NK-92 treated with Interleukin-12 subunit alpha and Interleukin-12 subunit beta, amount 100 ng/mL, for 24 hours (cell line): ENCODE measurements around the gene ADPRHL1.
"Not testable (repeated sequence)": the region's sequence is repeated elsewhere in the genome, so short reads cannot be mapped to it uniquely, and the experiment has no call there.

Experiments used
- DNase-seq: peaks from one replicate; lab custom pipeline; 2025; lab: John Stamatoyannopoulos, UW

The ADPRHL1 gene

GRCh38 chr13:113371061-113371460 is 82.2 kb downstream of the ADPRHL1 start:
- no peak for DNase-seq

GRCh38 chr13:113369881-113370280 is 83.4 kb downstream of the ADPRHL1 start:
- no peak for DNase-seq

- no peak for DNase-seq
Measured at GRCh38 chr13:113369189-113369588, 84.1 kb downstream of the ADPRHL1 start.

- DNase-seq = not testable (repeated sequence)
Measured at GRCh38 chr13:113368353-113368752, 84.9 kb downstream of the ADPRHL1 start.

- no peak for DNase-seq
Measured at GRCh38 chr13:113367771-113368170, 85.5 kb downstream of the ADPRHL1 start.

DNA sequence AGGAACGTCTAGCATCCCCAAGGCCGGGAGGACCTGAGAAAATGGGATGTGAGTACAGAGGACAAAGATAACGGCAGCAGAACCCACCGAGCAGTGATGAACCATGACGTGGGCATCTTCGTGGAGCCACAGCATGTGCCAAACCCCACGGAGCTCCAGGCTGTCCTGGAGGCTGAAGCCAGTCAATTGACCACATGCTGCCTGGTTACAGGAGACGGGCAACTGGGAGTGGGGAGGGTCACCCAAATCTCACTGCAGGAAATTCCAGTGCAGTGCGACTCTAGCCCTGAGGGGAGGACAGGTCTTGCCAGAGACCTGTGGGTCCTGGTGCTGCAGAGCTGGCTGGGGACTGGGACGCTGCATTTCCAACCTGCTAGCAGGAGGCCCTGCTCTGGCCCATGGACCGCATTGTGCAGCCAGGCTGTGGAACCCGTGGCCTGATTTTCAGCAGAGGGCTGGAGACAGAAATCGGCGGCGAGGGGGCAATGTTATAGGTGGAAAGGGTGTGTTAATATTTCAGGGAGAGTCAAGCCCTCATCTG is 86.2 kb downstream of the ADPRHL1 start:
- no peak for DNase-seq

DNA sequence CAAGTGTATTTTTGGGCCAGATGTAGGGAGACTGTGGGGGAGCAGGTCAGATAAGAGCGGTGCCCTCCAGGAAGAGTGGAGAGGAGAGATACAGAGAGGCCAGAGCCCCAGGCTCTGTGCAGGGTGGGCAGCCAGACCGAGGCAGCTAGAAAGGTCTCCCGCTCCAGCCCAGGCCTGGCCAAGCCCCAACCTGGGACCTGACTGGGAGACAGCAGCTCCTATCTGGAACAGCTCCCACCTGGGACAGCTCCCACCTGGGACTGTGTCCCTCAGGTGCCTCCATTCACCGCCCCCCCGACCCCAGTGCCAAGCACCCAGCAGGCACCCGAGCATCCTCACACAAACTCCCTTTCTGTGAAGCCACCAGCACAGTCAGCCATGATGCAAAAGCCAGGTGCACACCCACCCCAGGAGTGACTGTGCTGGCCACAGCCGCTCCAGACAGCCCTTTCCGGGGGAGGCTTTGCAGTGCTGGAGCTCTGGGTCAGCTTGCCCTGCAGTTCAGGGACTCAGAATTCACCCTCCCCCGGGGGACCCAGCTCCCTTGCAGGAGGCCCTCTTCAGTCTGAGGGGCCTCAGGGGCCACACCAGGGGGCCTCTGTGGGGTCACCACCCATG is 87.2 kb downstream of the ADPRHL1 start:
- no peak for DNase-seq

DNA sequence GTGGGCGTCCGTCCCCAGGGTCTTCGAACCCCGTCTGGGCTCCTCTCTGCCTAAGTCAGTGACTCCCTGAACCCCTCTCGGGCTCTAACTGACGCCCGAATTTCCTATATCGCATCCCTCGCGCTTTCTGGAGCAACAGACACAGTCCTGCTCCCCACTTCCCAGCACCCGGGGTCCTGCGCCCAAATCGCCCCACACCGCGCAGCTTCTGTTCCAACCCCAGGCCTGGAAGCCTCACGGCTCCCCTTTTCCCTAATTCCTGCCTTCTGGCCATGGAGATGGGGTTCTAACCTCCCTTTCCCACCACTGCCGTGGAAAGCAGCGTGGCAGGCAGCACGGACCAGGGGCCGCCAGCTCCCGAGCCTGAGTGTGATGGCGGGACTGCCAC is 87.7 kb downstream of the ADPRHL1 start:
- DNase-seq = no peak

DNA sequence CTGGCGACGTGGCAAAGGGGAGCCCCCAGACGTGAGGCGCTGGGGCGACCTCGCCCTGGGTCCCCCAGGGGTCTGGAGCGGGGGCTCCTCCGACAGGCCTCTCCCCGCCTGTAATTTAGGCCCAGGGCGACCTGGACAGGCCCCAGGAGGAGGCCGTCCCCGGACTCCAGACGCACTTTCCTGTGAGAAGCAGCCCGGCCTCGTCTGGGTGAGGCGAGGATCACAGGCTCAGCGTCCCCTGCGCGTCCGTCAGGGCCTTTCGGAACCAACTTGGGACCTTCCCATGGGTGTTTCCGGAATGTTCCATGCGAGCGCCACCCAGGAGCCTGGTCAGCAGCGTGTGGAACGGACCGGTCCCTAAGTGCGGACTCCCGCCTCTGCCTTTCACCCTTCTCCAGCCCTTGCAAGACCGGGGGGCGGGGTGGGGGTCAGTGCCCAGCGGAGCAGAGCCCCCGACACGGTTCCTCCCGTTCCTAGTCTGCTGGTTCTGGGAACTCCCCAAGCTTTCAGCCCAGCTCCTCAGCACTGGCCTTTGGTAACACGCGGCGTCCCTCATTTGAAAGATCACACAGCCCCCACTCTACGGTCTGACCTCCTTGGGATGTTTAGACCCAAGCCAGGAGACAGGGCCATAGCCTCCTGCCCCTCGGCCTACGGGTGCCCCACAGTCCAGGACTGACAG is 88.2 kb downstream of the ADPRHL1 start:
- no peak for DNase-seq

- DNase-seq = no peak
Measured at GRCh38 chr13:113364311-113364889, 88.9 kb downstream of the ADPRHL1 start.

DNA sequence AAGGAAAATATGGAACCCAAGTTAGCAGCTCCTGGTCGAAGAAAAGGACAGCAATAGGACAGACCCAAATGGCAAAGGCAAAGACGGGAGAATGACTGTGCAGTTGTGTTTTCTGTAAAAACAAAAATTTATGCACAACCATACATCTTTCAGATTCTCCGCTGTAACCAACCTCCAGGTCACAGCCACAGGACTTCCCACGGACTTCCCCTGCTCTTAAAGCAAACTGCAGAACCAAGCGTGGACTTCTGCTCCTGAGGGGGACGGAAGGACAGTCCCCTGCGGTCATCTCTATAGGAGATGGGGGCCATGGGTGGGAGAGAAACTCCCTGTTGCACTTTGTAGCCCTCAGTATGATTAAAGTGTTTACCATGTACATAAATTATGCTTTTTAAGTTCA is 91.9 kb downstream of the ADPRHL1 start:
- no peak for DNase-seq

DNA sequence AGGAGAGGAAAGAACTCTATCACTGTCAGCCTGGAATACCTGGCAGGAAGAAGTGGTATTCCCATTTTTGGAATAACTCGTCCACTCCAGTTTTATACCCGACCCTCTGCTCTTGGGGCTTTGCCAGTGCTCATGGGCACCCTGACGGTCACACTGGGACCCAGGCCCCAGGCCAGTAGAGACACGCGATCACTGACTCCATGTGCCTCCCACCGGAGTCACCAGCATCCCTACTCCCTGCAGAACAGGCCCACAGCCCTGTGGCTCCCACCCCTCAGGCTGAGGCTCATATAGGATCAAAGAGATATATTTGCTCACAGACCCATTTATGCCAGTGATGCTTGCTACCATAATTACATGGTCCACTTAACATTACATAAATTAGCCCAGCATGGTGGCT is 92.8 kb downstream of the ADPRHL1 start:
- no peak for DNase-seq

DNA sequence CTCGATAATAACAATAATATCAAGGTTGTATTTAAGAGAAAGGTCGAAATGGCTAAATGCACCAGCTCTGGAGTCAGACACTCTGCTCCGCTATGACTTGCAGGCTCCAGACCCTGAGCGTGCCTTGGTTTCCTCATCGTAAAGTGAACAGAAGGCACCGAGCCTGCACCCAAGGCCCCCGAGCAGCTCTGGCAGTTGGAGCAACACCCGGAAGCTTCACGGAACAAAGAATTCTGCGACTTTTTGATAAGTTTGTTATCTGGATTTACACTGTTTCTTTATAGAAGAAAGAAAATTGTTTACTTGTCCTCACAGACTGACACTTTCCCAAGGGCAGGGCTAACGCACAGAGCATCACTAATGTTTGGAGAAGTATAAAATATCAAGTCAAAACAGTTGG is 93.7 kb downstream of the ADPRHL1 start:
- DNase-seq = no peak

DNA sequence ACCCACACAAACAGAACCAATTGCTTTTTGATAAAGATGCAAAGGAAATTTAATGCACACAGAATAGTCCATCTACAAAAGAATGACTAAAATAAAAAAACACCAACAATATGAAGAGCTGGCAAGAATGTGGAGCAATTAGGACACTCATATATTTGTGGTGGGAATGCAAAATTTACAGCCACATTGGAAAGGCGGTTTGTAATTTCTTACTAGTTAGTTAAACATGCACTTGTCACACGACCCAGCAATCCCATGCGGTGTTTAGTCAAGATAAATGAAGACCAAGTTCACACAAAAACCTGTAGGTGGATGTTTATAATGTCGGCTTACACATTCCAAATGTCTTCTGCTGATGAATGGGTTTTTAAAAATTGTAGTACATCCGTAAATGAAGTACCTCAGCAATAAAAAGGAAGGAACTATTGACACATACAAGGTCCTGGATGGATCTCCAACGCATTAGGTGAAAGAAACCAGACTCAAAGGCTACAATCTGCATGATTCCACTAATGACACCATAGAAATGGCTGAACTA is 94.6 kb downstream of the ADPRHL1 start:
- no peak for DNase-seq

GRCh38 chr13:113357529-113357928 is 95.8 kb downstream of the ADPRHL1 start:
- no peak for DNase-seq

DNA sequence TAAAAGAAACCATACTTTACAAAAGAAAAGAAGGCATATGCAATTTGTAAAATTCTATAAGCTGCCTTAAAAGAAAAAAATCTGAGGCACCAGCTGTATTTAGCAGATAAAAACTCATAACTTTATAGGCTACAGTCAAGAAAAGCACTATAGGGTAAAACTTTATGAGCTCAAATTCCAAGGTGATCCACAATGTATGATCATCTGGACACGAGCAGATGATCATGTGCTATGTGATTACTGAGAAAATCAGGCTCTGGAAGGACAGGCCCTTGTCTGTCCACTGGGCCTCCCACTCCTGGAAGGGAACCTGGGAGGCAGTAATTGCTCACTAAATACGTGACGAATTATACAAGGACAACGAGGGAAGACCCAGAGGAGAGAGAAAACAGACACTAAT is 96.7 kb downstream of the ADPRHL1 start:
- no peak for DNase-seq

DNA sequence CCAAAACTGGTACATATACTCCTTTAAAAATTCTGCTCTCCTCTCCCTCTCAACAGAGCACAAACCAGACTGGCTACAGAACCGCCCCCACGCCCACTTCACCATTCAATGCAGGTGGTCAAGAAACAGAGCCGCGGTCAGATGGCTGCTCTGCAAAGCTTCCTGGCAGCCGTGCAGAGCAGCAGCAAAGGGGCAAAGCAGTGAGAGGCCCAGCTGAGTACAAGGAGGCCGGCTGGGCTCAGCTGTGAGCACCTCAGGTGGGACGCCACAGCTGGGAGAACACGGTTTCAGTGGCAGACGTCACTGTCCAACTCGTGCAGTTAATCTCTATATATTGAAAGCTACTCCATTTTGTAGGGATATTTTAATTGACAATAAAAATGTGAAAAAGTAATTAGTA is 97.7 kb downstream of the ADPRHL1 start:
- no peak for DNase-seq

GRCh38 chr13:113354831-113355610 is 98.3 kb downstream of the ADPRHL1 start:
- DNase-seq = no peak

GRCh38 chr13:113353254-113353653 is 100.0 kb downstream of the ADPRHL1 start:
- DNase-seq = no peak

DNA sequence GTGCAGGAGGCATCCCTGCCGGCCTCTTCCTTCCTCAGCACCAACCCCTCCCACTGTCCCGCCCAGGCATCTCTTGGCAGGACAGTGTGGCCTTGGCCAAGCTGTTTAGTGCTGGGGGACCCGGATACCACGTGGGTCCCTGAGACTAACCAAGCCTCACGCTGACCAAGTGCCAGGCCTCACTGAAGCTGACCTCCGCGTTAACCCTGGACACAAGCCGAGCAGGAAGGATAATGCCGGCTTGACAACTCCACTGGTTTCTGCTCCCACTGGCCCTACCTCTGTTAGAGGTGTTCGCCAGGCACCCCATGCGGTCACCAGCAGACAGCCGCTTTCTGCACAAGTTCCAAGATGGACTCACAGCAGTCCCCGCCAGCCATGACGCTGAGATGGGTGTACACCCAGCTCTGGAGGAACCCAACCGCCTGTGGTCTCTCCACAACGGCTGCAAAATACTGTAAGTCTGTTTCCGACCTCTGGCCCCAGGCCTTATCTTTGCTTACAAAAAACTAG is 101.7 kb downstream of the ADPRHL1 start:
- no peak for DNase-seq

- no peak for DNase-seq
Measured at GRCh38 chr13:113350938-113351335, 102.4 kb downstream of the ADPRHL1 start.
